ENCODE measurements around the gene ADGRB3.

Gene ADGRB3

GRCh38 chr6:68689910-68690309 lies 54.8 kb downstream of the ADGRB3 start:
- DNase-seq: no peak
- TF ChIP-seq CTCF (IDR thresholded peaks at IDR 0.05): no peak

GRCh38 chr6:68691120-68691519 lies 56.0 kb downstream of the ADGRB3 start:
- Histone ChIP-seq H3K4me1 (no peaks in the 10 kb centered on the region), H3K36me3 (no peaks in the 10 kb centered on the region), H3K27ac (no peak overlapping the region), H3K9me3 (no peaks in the 10 kb centered on the region), H3K4me3 (no peak overlapping the region), H3K27me3 (no peaks in the 10 kb centered on the region)
- TF ChIP-seq CTCF (IDR thresholded peaks at IDR 0.05): no peak
- DNase-seq: no peak
- intact Hi-C loops (cut with DNase I; ENCODE audit: low total_unique reads): no loop called here

More at GRCh38 chr6:68689910-68690309, 54.8 kb downstream of the ADGRB3 start:
- no peak overlapping the region for H3K27ac ChIP-seq
- no peaks in the 10 kb centered on the region for H3K27me3 ChIP-seq
- no peak overlapping the region for H3K4me3 ChIP-seq
- no peaks in the 10 kb centered on the region for H3K9me3 ChIP-seq
- no peaks in the 10 kb centered on the region for H3K4me1 ChIP-seq
- intact Hi-C loops (cut with DNase I; ENCODE audit: low total_unique reads): no loop called here
- H3K36me3 ChIP-seq: no peaks in the 10 kb centered on the region

- Histone ChIP-seq H3K36me3 (no peaks in the 10 kb centered on the region), H3K27me3 (no peaks in the 10 kb centered on the region), H3K4me3 (no peak overlapping the region), H3K4me1 (no peaks in the 10 kb centered on the region), H3K9me3 (no peaks in the 10 kb centered on the region), H3K27ac (no peak overlapping the region)
- no peak for DNase-seq
- no peak for TF ChIP-seq CTCF (IDR thresholded peaks at IDR 0.05)
- intact Hi-C loops (cut with DNase I; ENCODE audit: low total_unique reads): no loop called here
Measured at GRCh38 chr6:68693271-68693670, 58.2 kb downstream of the ADGRB3 start.

- DNase-seq: no peak
- H3K27me3 ChIP-seq: no peaks in the 10 kb centered on the region
- no peaks in the 10 kb centered on the region for H3K9me3 ChIP-seq
- H3K27ac ChIP-seq: no peak overlapping the region
- intact Hi-C loops (cut with DNase I; ENCODE audit: low total_unique reads): no loop called here
- TF ChIP-seq CTCF (IDR thresholded peaks at IDR 0.05): no peak
- H3K4me1 ChIP-seq: no peaks in the 10 kb centered on the region
- H3K36me3 ChIP-seq: no peaks in the 10 kb centered on the region
- no peak overlapping the region for H3K4me3 ChIP-seq
Measured at GRCh38 chr6:68695403-68695802, 60.3 kb downstream of the ADGRB3 start.

- intact Hi-C loops (cut with DNase I; ENCODE audit: low total_unique reads): no loop called here
- no peak for DNase-seq
- no peak for TF ChIP-seq CTCF (IDR thresholded peaks at IDR 0.05)
Measured at GRCh38 chr6:68695838-68696237, 60.8 kb downstream of the ADGRB3 start.

GRCh38 chr6:68697394-68697793 lies 62.3 kb downstream of the ADGRB3 start:
- Histone ChIP-seq H3K9me3 (no peaks in the 10 kb centered on the region), H3K4me3 (no peak overlapping the region), H3K27me3 (no peaks in the 10 kb centered on the region), H3K36me3 (no peaks in the 10 kb centered on the region), H3K4me1 (no peaks in the 10 kb centered on the region), H3K27ac (no peak overlapping the region)
- DNase-seq: no peak
- intact Hi-C loops (cut with DNase I; ENCODE audit: low total_unique reads): no loop called here
- no peak for TF ChIP-seq CTCF (IDR thresholded peaks at IDR 0.05)

More at GRCh38 chr6:68695838-68696237, 60.8 kb downstream of the ADGRB3 start:
- Histone ChIP-seq H3K27me3 (no peaks in the 10 kb centered on the region), H3K27ac (no peak overlapping the region), H3K36me3 (no peaks in the 10 kb centered on the region), H3K9me3 (no peaks in the 10 kb centered on the region), H3K4me1 (no peaks in the 10 kb centered on the region), H3K4me3 (no peak overlapping the region)
